ENCODE results near the gene WBP11. TPM values are rescaled to one million over a fixed set of nuclear protein-coding genes. Genes with fewer than 3 reads are reported as not detected.
"Not testable (repeated sequence)": the region's sequence is repeated elsewhere in the genome, so short reads cannot be mapped to it uniquely, and the experiment has no call there.

WBP11 gene
- total RNA-seq, 1 experiment from 2014 or later: 111 TPM

- TF ChIP-seq ZNF532 (CRISPR knock-in tag; IDR thresholded peaks at IDR 0.05; ENCODE audit: borderline replicate concordance): no peak
These were observed 60.2 kb downstream of the WBP11 start (continued) for GRCh38 chr12:14743061-14743460.

DNA sequence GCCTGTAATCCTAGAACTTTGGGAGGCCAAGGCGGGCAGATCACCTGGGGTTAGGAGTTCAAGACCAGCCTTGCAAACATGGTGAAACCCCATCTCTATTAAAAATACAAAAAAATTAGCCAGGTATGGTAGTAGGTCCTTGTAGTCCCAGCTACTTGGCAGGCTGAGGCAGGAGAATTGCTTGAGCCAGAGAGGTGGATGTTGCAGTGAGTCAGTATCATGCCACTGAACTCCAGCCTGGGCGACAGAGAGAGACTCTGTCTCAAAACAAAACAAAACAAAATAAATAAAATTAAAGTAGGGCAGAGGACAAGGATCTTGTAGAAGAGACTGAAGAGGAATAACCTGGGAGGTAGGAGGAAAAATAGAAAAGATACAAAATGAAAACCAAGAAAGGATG lies 61.3 kb downstream of the WBP11 start:
- peaks cover 58% of the 10 kb centered on the region for H3K36me3 Mint-ChIP-seq
- H3K4me1 Mint-ChIP-seq: no peaks in the 10 kb centered on the region
- no peak for DNase-seq (ENCODE audit: low spot score)
- ChIA-PET POLR2A (no interaction called here), CTCF (no interaction called here)
- no peak for TF ChIP-seq TEAD4 (CRISPR knock-in tag; IDR thresholded peaks at IDR 0.05)
- peaks cover 61% of the 10 kb centered on the region for H3K9me3 Mint-ChIP-seq
- peaks cover 3% of the 10 kb centered on the region; the same call in 1 of the 2 replicates for H3K27me3 Mint-ChIP-seq (ENCODE audit: low read depth)
- no peak overlapping the region for H3K4me3 Mint-ChIP-seq
- H3K27ac Mint-ChIP-seq: no peak overlapping the region
- no peak for ATAC-seq

GRCh38 chr12:14741153-14741552 lies 62.1 kb downstream of the WBP11 start:
- ATAC-seq (no peak), DNase-seq (ENCODE audit: low spot score) (no peak)
- ChIA-PET CTCF (no interaction called here), POLR2A (no interaction called here)
- peaks cover 54% of the 10 kb centered on the region for H3K9me3 Mint-ChIP-seq
- H3K4me3 Mint-ChIP-seq: no peak overlapping the region
- H3K27me3 Mint-ChIP-seq (ENCODE audit: low read depth): peaks cover 3% of the 10 kb centered on the region; the same call in 1 of the 2 replicates
- TF ChIP-seq JUN (CRISPR knock-in tag; IDR thresholded peaks at IDR 0.05) (no peak), ZNF512 (CRISPR knock-in tag; IDR thresholded peaks at IDR 0.05; ENCODE audit: borderline replicate concordance) (no peak), MLX (CRISPR knock-in tag; IDR thresholded peaks at IDR 0.05) (no peak), ZNF138 (CRISPR knock-in tag; conservative IDR thresholded peaks at IDR 0.05) (no peak), SMAD3 (CRISPR knock-in tag; IDR thresholded peaks at IDR 0.05; ENCODE audit: borderline replicate concordance) (no peak)
- peaks cover 51% of the 10 kb centered on the region for H3K36me3 Mint-ChIP-seq
- H3K4me1 Mint-ChIP-seq: no peaks in the 10 kb centered on the region
- H3K27ac Mint-ChIP-seq: no peak overlapping the region

GRCh38 chr12:14736441-14736840 lies 66.8 kb downstream of the WBP11 start:
- CTCF ChIA-PET: interaction anchor here (1.6 to 1.9 kb wide), 2 partner anchors 13 to 20 kb away, joined by 4 to 5 read pairs; no protein-coding TSS in a partner anchor
- H3K27me3 Mint-ChIP-seq (ENCODE audit: low read depth); H3K27ac Mint-ChIP-seq; H3K4me1 Mint-ChIP-seq; H3K4me3 Mint-ChIP-seq; DNase-seq (ENCODE audit: low spot score); H3K9me3 Mint-ChIP-seq; POLR2A ChIA-PET; ATAC-seq; H3K36me3 Mint-ChIP-seq: not testable (repeated sequence)

Other genes starting within 250 kb of the WBP11 start
- gene PLBD1, start 235.6 kb downstream of the WBP11 start, total RNA-seq (2021): 31.8 to 49.6 TPM (median 32.1 TPM) in 3 replicates
- gene GUCY2C, start 106.9 kb downstream of the WBP11 start, total RNA-seq (2021): 3.4 to 4.3 TPM (median 3.9 TPM) in 3 replicates
- gene C12orf60, start 192 bp upstream of the WBP11 start, total RNA-seq (2021): 1.3 to 2.0 TPM (median 1.8 TPM) in 3 replicates
- not detected in 3 replicates for gene SMCO3, start 10.7 kb upstream of the WBP11 start, total RNA-seq (2021)
- not detected in 3 replicates for gene ART4, start 40.0 kb upstream of the WBP11 start, total RNA-seq (2021)
- 0.32 to 0.96 TPM (median 0.66 TPM) in 3 replicates for gene MGP, start 82.4 kb upstream of the WBP11 start, total RNA-seq (2021)
- gene ERP27, start 135.1 kb upstream of the WBP11 start, total RNA-seq (2021): 0.09 to 0.14 TPM in 2 of 3 replicates, not detected in the other
- gene ARHGDIB, start 158.1 kb upstream of the WBP11 start, total RNA-seq (2021): 0.80 to 2.3 TPM (median 1.6 TPM) in 3 replicates
- not detected in 3 replicates for gene PDE6H, start 169.6 kb upstream of the WBP11 start, total RNA-seq (2021)